DND-41 (cell line): Measurements from ENCODE around the gene PDZK1.
"Not testable (repeated sequence)": the region's sequence is repeated elsewhere in the genome, so short reads cannot be mapped to it uniquely, and the experiment has no call there.

Source experiments
- ATAC-seq: fragments of 200-7000 bp; cut with Tn5 transposase; 3 replicates; pipeline ENCODE4 v1.9.1; 2021; ENCODE audit warnings: low read depth; ENCODE audit not compliant: insufficient read depth
- DNase-seq: peaks from one replicate; pipeline ENCODE4 v3.0.0-alpha.2; 2020
- H2AFZ ChIP-seq: 2 replicates; pipeline ENCODE4 v1.6.0; 2012; ENCODE audit warnings: low read depth, low read length
- H3K27ac ChIP-seq: 2 replicates; pipeline ENCODE4 v1.5.1; 2012; ENCODE audit warnings: low read length, inconsistent platforms
- H3K27me3 ChIP-seq: fragments of 200-600 bp; sonication (generic); 2 replicates; pipeline ENCODE4 v1.6.0; 2012; ENCODE audit warnings: low read length, mild to moderate bottlenecking, inconsistent platforms; ENCODE audit not compliant: insufficient read depth, poor library complexity
- H3K36me3 ChIP-seq: 2 replicates; pipeline ENCODE4 v1.5.1; 2012; ENCODE audit warnings: low read length, inconsistent platforms; ENCODE audit not compliant: insufficient read depth
- H3K4me1 ChIP-seq: 2 replicates; pipeline ENCODE4 v1.5.1; 2012; ENCODE audit warnings: mild to moderate bottlenecking, low read length; ENCODE audit not compliant: insufficient read depth
- H3K4me2 ChIP-seq: 2 replicates; pipeline ENCODE4 v1.6.0; 2012; ENCODE audit warnings: mild to moderate bottlenecking, moderate library complexity, low read length, inconsistent platforms; ENCODE audit not compliant: insufficient read depth
- H3K4me3 ChIP-seq, 2 experiments: fragments of 200-600 bp in 1 of 2; shearing (Covaris generic) in 1 of 2; 2 replicates each; pipeline ENCODE4 v1.5.1; 2012 to 2016; ENCODE audit warnings: inconsistent platforms in 2 of 2, low read length in 2 of 2, mild to moderate bottlenecking in 2 of 2, low read depth in 1 of 2, moderate library complexity in 1 of 2
- H3K79me2 ChIP-seq: 2 replicates; pipeline ENCODE4 v1.6.0; 2012; ENCODE audit warnings: low read length, inconsistent platforms; ENCODE audit not compliant: insufficient read depth
- H3K9ac ChIP-seq: 2 replicates; pipeline ENCODE4 v1.6.0; 2012; ENCODE audit warnings: low read depth, mild to moderate bottlenecking, inconsistent platforms, low read length, moderate library complexity
- H3K9me3 ChIP-seq: 2 replicates; pipeline ENCODE4 v1.5.1; 2012; ENCODE audit warnings: low read length, moderate library complexity, mild to moderate bottlenecking, inconsistent platforms; ENCODE audit not compliant: insufficient read depth, severe bottlenecking
- H4K20me1 ChIP-seq: 2 replicates; pipeline ENCODE4 v1.6.0; 2012; ENCODE audit warnings: low read length; ENCODE audit not compliant: insufficient read depth
- CTCF ChIP-seq: IDR thresholded peaks from 2 replicates; pipeline ENCODE4 v1.5.1; 2012; ENCODE audit warnings: borderline replicate concordance, low read length, moderate library complexity, mild to moderate bottlenecking; ENCODE audit not compliant: poor library complexity, severe bottlenecking; ENCODE audit errors: extremely low read depth
- EZH2 ChIP-seq: IDR thresholded peaks from 3 replicates; pipeline ENCODE4 v1.6.1; 2012; ENCODE audit warnings: borderline replicate concordance, low read depth, mild to moderate bottlenecking, moderate library complexity, low read length, inconsistent platforms; ENCODE audit not compliant: severe bottlenecking

Gene PDZK1

DNA sequence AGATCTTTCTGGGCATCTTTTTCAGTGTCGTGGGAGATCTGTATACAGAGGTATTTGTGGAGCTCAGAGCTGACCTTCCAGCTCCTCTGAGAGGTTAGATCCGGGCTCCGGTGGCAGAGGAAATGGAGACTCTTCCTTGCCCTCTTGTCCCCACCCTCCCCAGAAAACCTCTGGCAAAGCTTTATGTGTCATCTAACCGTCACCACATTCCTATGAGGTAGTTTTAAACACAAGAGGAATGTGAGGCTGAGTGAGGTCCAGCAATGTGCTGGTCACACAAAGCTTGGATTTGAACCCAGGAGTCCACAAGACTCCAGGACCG is 13.3 kb upstream of the PDZK1 start:
- TF ChIP-seq CTCF = no peak
- no peak for TF ChIP-seq EZH2
- no peak overlapping the region for H3K27ac ChIP-seq
- H3K36me3 ChIP-seq = no peaks in the 10 kb centered on the region
- no peak for ATAC-seq
- H2AFZ ChIP-seq = no peak overlapping the region
- no peaks in the 10 kb centered on the region for H4K20me1 ChIP-seq
- H3K9ac ChIP-seq = no peak overlapping the region
- no peak overlapping the region for H3K4me3 ChIP-seq
- no peak for DNase-seq
- H3K4me1 ChIP-seq = peaks cover 4% of the 10 kb centered on the region; the same call in 1 of the 2 replicates
- H3K4me2 ChIP-seq = no peak overlapping the region
- H3K27me3 ChIP-seq = no peaks in the 10 kb centered on the region
- H3K79me2 ChIP-seq = no peaks in the 10 kb centered on the region
- no peaks in the 10 kb centered on the region for H3K9me3 ChIP-seq

DNA sequence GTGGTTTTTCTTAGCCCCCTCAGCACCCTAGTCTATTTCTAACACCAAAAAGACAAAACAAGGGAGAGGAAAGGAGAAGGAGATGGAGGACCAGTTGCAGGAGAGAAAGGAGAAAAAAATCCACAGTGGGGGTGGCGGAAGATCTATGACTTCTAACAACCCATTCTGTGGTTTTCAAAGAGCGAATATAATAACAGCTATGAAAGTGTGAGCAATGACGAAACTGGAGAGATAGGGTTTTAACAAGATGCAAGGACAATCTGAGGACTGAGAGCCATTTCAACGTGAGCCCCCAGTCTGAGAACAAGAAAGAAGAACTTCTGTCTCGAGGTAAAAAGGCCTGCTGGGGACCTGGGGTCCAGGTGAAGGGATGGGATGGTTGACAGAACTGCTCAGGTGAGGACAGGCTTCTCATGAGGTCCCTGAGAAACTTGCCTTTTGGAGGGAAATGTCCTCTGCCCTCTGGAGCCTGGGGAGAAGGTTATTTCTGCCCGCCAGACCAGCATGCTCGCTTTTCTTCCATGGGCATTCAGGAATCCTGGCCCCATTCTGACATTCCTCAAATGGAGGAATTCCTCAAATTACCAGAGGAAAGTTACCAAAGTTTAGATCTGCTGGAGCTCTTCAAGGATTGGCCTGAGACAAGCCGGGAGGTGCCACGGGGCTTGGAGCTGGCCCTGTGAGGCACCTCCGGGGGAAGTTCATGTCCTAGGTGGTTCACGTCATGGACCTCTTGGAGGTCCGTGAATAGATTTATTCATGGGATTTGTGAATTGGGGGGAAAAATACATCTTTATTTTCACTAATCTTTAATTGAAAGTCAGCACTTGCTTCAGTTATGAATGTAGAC is 12.3 kb upstream of the PDZK1 start, which contains the start of gene CD160:
Gene CD160, plus strand, starts transcription at position 270 of the 850 bp plus-strand sequence. CDS start 8,829 bp downstream, outside the sequence.
- TF ChIP-seq CTCF (no peak), EZH2 (no peak)
- Histone ChIP-seq H3K9ac (no peak within 1 kb of the TSS), H3K4me1 (peaks cover 4% of the 10 kb centered on the region; the same call in 1 of the 2 replicates), H3K9me3 (no peaks in the 10 kb centered on the region), H3K4me2 (no peak within 1 kb of the TSS), H3K79me2 (no peaks in the 10 kb centered on the region), H3K27ac (no peak within 1 kb of the TSS), H3K4me3 (no peak within 1 kb of the TSS), H4K20me1 (no peaks in the 10 kb centered on the region), H2AFZ (no peak within 1 kb of the TSS), H3K36me3 (no peaks in the 10 kb centered on the region), H3K27me3 (no peaks in the 10 kb centered on the region)
- DNase-seq (no peak), ATAC-seq (no peak)

GRCh38 chr1:145718465-145718864 is 11.3 kb upstream of the PDZK1 start:
- DNase-seq, H2AFZ ChIP-seq, H4K20me1 ChIP-seq, H3K9me3 ChIP-seq, H3K4me3 ChIP-seq, ATAC-seq, H3K36me3 ChIP-seq, H3K9ac ChIP-seq, H3K79me2 ChIP-seq, H3K27ac ChIP-seq, H3K4me2 ChIP-seq, H3K27me3 ChIP-seq, H3K4me1 ChIP-seq: not testable (repeated sequence)

DNA sequence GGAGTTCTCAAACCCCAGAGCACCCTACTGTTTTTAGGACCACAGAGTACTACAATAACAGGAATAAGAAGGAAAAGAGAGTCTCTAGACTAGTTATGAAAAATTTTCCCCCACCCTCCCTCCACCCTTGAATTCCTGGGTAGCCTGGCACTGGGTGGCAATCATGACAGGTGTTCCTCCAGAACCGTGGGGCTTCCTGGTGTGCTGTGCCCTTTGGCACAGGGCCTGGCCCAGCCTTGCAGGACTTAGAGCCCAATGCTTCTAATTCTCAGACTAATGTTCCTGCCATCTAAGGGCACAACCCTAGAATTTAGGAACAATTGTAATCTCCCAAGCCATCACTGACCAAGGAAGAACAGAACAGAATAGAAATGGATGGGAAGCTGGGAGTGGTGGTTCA is 10.7 kb upstream of the PDZK1 start:
- TF ChIP-seq EZH2 (no peak), CTCF (no peak)
- Histone ChIP-seq H3K4me2 (no peak overlapping the region), H3K36me3 (no peaks in the 10 kb centered on the region), H3K27me3 (no peaks in the 10 kb centered on the region), H3K79me2 (no peaks in the 10 kb centered on the region), H4K20me1 (no peaks in the 10 kb centered on the region), H3K9ac (no peak overlapping the region), H3K4me1 (peaks cover 4% of the 10 kb centered on the region; the same call in 1 of the 2 replicates), H2AFZ (no peak overlapping the region), H3K9me3 (no peaks in the 10 kb centered on the region), H3K4me3 (no peak overlapping the region), H3K27ac (no peak overlapping the region)
- ATAC-seq (no peak), DNase-seq (no peak)
